Raji (cell line): ENCODE measurements around the gene KLK10.

Experiments used
- POLR2A ChIP-seq: IDR thresholded peaks from 2 replicates; pipeline ENCODE4 v1.6.1; 2011; ENCODE audit warnings: low read depth, low read length, control low read depth; ENCODE audit not compliant: insufficient read depth

The KLK10 gene

DNA sequence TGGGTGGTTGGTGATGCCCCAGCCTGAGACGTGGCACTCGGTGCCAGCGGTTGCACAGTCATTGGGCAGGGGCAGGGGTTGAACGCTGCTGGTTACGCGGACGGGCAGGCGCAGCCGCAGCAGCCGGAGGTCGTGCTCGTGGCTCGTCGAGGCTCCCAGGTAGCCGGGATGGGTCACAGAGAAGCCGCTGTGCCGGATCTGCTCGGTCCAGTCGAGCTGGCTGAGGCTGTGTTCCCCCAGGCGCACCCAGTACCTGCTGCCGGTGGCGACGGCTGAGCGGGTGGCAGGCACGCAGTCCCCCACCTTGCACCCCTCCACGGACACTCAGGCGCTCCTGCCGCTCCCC, 12.3 kb upstream of the KLK10 start:
- TF ChIP-seq POLR2A: no peak

DNA sequence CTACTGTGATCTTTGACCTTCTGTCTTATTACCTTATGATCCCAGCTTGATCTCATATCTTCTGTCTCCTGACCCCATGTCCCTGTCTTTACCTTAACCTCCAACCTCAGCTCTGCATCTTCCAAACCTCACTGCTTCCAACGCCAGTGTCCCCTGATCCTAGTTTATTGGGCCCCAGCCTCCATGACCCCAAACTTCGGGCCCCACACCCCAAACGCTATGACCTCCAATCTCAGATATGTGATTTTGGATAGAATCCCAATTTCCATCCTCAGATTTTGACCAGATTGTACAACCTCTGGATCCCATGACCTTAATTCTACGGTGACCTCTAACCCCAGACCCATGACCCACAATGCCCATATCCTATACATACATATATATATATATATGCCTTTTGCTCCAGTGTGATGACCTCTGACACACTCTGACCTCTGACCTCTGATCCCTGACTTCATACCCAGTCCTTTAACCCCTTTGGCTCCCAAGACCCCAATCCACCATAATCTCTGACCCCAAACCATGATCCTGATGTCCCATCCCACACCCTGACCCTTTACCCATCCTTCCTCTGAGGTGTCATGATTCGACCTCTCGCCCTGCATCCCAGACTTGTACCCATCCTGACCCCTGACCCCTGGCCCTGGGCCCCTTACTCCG, 11.8 kb upstream of the KLK10 start:
- TF ChIP-seq POLR2A: no peak

DNA sequence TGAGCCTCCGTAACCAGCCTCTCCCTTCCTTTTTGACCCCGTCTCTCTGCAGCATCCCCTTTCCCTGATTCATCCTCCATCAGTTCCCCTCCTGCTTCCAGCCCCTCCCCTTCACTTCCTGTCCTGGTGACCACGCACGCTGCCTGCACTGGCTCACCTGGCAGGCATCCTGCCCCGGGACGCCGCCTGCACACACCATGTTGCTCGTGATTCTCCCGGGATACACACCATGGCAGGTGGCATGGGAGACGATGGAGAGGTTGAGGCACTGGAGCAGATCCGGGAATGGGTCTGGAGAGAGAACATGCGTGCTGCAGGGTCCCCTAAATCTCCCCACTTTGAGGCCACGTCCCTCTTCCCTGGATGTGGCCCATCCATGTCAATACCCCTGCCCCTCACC, 11.1 kb upstream of the KLK10 start:
- TF ChIP-seq POLR2A: no peak

DNA sequence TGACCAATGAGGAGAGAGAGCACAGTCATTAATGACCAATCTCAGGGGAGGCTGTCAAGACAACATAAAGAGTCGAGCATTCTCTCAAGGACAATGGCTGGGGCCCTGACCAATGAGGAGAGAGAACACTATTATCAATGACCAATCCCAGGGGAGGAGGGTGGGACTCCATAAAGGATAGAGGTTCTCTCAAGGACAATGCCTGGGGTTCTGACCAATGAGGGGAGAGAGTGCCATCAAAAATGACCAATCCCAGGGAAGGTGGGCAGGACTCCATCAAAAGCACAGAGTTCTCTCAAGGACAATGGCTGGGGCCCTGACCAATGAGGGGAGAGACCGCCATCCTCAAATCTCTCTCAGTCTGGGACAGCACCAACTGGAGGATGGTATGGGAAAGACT, 10.2 kb upstream of the KLK10 start:
- no peak for TF ChIP-seq POLR2A

DNA sequence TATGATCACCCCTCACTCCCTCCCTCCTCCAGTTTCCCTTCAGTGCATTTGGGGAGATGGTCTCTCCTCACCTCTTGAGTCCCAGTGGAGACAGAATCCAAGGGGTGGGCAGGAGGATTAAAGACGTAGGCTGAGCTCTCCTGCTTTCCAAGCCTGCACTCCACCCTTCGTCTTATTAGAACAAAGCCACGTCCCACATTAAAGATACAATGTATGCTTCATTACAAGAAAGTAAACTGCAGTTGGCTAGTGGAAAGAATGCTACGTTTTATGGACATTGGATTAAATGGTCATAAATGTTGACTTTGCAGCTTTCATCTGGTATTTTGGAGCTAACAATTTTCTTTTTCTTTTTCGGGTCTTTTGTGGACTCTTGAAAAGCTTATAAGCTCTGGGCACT, 8.4 kb upstream of the KLK10 start:
- no peak for TF ChIP-seq POLR2A

DNA sequence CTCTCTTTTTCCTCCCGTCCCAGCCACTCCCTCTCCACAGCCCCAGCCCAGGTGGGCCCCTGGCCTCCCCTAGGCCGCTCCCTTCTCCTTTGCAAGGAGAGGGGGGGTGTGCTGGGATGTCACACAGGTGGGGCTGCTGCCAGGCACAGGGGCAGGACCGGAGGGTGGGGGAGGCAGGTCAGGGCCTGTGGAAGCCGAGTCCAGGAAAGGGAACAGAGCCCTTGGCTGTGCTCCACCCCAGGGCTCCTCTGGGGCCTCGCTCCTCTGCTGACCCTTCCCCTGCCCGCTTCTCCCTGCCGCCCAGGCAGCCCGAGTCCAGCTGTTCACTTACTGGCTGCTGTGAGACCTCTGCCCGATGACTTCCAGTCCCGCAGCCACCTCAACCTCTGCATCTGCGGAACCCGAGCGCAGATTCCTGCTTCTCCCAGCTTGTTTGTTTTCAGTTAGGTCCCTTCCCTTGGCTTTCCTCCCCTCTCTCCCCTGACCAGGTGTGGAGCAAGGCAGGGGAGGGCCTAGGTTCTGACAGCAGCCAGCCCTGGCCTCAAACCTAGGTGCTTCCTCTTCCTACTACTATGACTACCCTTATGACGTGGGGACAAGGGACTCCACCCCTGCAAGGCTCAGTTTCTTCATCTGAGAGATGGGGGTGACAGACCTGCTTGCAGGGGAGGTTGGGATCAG, 7.8 kb upstream of the KLK10 start:
- TF ChIP-seq POLR2A: no peak

DNA sequence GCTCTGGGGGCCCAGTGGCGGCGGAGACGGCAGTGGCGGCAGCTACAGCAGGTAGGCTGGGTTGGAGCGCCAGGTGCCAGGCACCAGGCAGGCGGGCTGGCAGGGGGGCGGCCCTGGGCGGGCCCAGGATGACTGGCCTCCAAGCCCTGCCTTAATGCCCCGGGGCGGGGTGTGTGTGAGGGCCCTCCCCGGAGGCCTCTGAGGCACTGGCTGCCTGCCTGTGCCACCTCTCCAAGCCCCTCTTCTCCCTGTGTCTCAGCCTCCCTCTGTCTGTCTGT, 7.0 kb upstream of the KLK10 start, which contains the start of gene KLK11:
KLK11 (minus strand) TSS at position 63 of the 278 bp plus-strand sequence. CDS start 985 bp downstream, outside the sequence.
- TF ChIP-seq POLR2A: no peak

DNA sequence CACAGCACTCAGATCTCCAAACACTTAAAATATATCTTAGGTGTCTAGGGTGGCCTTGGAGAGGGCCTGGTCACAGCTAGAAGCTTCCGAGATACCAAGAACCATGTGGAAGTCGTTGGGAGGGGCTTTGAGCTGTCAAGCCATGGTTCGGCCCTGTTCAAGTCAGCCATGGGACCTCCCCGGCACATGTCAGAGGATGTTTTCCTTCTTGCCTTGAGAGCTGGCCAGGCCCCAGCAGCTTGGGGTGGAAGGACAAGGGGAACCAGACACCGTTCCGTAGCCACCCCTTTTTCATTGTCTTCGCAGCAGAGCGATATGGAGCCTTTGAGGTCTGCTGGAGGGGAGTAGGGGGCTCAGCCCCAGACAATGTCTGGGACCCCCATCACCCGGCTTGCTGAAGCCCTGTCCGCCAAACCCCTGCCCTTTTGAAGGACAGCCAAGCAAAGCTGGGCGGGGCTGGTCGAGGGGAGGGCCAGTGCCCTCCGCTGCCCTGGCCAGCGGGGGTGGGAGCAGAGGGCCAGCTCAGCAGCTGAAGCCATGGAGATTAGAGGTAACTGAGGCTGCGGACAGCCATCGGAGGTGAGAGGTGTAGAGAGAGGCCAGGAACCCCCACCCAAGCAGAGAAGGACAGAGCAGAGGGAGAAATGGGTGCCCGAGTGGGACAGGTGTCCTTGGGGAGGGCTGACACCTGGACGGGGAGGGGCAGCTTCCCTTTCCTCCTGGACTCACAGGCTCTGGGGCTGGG, 6.5 kb upstream of the KLK10 start:
- TF ChIP-seq POLR2A: no peak

DNA sequence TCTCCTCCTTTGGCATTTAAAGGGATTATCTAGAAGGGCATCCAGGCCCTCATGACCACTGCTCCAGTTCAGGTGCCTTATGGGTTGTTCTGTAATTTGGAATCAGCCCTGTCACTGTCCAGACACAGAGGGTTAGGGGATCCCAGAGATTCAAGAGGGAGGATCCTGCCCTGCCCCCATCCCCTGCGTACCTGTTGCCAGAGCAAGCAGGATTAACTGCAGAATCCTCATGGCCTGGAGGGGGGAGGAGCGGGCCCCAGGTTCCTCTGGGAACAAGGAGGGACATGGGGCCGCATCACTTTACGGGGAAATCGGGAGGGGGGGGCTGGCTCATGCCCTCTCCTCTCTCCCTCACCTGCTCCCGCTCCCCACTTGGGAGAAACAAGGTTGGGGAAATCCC, 5.9 kb upstream of the KLK10 start:
- no peak for TF ChIP-seq POLR2A

DNA sequence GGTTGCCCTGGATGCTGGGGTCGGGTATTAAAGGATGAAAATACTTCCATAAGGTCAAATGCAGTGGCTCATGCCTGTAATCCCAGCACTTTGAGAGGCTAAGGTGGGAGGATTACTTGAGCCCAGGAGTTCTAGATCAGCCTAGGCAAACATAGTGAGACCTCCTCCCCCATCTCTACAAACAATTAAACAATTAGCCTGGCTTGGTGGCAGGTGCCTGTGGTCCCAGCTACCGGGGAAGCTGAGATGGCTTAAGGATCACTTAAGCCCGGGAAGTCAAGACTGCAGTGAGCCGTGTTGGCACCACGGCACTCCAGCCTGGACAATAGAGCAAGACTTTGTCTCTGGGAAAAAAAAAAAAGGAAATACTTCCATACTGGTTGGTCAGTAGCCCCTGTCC, 5.4 kb upstream of the KLK10 start:
- no peak for TF ChIP-seq POLR2A

DNA sequence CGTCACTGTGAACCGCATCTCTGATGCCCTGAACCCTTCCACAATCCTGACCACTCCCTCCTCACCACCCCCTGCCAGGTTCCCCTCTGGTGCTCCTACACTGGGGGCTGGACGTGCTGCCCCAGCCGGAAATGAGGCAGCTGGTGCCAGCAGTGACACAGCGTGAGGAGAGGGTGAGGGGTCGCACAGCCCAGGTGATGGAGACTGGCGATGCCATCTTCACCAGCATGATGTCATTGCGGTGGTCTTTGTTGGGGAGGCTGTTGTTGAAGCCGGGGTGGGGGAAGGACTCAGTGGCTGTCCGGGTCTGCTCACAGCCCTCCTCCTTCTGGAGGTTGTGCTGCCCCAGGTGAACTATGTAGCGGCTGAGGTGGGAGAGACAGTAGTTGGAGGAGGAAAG, 4.4 kb upstream of the KLK10 start:
- no peak for TF ChIP-seq POLR2A

DNA sequence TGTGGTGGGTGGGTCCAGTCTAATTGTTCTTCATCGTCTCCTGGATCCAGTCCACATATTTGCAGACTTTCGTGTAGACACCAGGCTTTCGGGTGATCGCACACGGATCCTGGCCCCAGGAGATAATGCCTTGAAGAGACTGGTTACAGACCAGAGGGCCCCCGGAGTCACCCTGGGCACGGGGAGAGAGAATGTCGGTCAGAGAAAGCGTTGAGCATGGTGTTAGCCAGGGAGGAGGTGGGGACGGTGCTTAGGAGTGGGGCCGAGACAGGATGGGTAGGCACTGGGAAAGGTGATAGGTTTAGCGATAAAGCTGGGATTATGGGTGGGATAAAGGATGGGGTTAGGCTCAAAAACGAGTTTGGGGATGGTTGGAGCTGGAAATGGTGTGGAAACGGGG, 3.0 kb upstream of the KLK10 start:
- TF ChIP-seq POLR2A: no peak

DNA sequence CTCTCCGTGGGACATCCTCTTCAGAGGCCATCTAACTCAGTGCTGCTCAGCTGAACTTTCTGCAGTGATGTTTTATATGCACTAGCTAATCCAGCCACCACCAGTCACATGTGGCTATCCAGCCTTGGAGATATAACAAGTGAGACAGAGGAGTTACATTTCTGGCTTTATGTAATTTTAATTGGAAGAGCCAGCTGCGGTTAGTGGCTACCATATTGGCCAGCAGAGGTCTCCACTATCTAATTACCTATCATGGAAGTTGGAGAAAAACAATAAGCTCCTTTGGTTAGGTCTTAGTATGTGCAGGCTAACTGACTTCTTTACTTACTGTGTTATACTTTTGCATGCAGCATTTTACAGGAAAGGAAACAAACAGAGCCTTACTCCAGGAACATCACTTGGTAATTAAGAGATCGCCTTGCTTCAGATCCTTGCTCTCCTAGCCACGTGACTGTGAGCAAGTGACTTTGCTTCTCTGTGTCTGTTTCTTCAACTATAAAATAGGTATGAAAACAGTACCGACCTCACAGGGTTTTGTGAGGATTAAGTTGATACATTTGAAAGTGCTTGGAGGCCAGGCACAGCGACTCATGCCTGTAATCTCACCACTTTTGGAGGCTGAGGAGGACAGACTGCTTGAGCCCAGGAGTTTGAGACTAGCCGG, 1.6 kb upstream of the KLK10 start:
- TF ChIP-seq POLR2A: no peak

DNA sequence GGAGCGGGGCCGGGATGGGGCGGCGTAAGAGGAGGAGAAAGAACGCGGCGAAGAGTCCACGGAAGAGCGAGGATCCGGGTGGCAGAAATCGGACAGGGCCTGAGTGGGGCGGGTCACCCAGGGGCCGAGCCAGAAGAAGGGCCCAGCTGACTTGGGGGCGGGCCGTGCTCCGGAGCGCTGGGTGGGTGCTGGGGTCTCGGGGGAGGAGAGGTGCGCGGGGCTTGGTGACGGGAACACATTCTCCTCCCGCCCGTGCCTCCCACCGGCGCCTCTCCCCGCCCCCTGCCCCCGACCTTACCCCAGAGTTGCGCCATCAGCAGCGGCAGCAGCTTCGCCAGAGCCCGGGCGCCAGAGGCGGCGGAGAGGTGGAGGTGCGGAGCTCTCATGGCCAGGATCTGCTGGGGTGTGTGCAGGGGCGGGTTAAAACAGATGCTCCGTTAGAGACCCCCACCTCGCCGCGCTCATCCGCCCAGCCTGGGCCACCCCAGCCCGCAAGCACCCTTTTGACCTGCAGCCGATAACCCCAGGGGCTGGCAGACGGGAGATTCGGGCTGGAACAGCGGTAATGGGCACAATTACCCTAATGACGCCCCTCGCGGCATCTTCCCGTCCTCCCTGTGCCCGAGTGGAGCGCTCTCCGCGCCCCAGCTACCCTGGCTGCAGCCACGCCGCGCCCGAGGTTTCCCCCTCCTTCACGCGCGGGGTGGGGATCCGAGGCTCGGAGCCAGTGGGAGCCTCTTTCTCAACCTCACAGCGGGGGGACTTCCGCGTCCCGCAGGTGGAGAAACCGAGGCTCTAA, 565 bp downstream of the KLK10 start:
- no peak for TF ChIP-seq POLR2A
